ENCODE measurements around the gene KLK14. TPM values are rescaled to one million over a fixed set of nuclear protein-coding genes. Genes with fewer than 3 reads are reported as not detected.

Gene KLK14
- total and polyA plus RNA-seq, 8 donors: 0.20 to 0.77 (median 0.32) TPM; not detected in 3

- Histone ChIP-seq H3K9me3 (no peaks in the 10 kb centered on the region), H3K4me1 (peaks cover 9 to 18% (median 18%) of the 10 kb centered on the region in 3 donors), H3K27me3 (no peaks in the 10 kb centered on the region), H3K36me3 (no peaks in the 10 kb centered on the region), H3K4me3 (no peak overlapping the region), H3K27ac (no peak overlapping the region)
- DNase-seq: no peak
- no peak for FAIRE-seq
- WGBS, 2 donors: 86 to 92% methylated on average over 49 of the region's 49 CpGs
- ATAC-seq: no peak
- no peak for TF ChIP-seq CTCF (IDR thresholded peaks at IDR 0.05)
- intact Hi-C loops (cut with DNase I): no loop called here
Measured at GRCh38 chr19:51103926-51104341, 21.2 kb upstream of the KLK14 start.

- DNase-seq: no peak
- Histone ChIP-seq H3K27ac (no peak overlapping the region), H3K9me3 (no peaks in the 10 kb centered on the region), H3K36me3 (no peaks in the 10 kb centered on the region), H3K4me1 (peaks cover 9 to 18% (median 15%) of the 10 kb centered on the region in 3 donors), H3K27me3 (no peaks in the 10 kb centered on the region), H3K4me3 (no peak overlapping the region)
- no peak for ATAC-seq
- FAIRE-seq: no peak
- TF ChIP-seq CTCF (IDR thresholded peaks at IDR 0.05): no peak
- 87 to 90% methylated on average over 7 of the region's 7 CpGs for WGBS, 2 donors
- intact Hi-C loops (cut with DNase I): no loop called here
Measured at GRCh38 chr19:51102991-51103390, 20.3 kb upstream of the KLK14 start.

- peak in 1 of 6 donors; percentile 35 for DNase-seq
- Histone ChIP-seq H3K4me1 (peaks cover 7 to 12% (median 7%) of the 10 kb centered on the region in 3 donors), H3K27ac (no peak overlapping the region), H3K4me3 (no peak overlapping the region), H3K9me3 (no peaks in the 10 kb centered on the region), H3K36me3 (no peaks in the 10 kb centered on the region), H3K27me3 (no peaks in the 10 kb centered on the region)
- FAIRE-seq: no peak
- 23% methylated on average over 5 of the region's 5 CpGs for WGBS, 2 donors
- intact Hi-C loops (cut with DNase I): no loop called here
- ATAC-seq: peak in 3 of 4 donors; percentile 32 to 68 (median 59)
- no peak for TF ChIP-seq CTCF (IDR thresholded peaks at IDR 0.05)
Measured at GRCh38 chr19:51101171-51101865, 18.6 kb upstream of the KLK14 start.

- Histone ChIP-seq H3K9me3 (no peaks in the 10 kb centered on the region), H3K36me3 (no peaks in the 10 kb centered on the region), H3K4me1 (peaks cover 7 to 12% (median 7%) of the 10 kb centered on the region in 3 donors), H3K27ac (no peak overlapping the region), H3K4me3 (no peak overlapping the region), H3K27me3 (no peaks in the 10 kb centered on the region)
- FAIRE-seq (no peak), DNase-seq (no peak), ATAC-seq (no peak)
- no peak for TF ChIP-seq CTCF (IDR thresholded peaks at IDR 0.05)
- intact Hi-C loops (cut with DNase I): no loop called here
- 46 to 50% methylated on average over 3 of the region's 3 CpGs for WGBS, 2 donors
Measured at GRCh38 chr19:51100601-51101000, 17.9 kb upstream of the KLK14 start.

GRCh38 chr19:51099047-51099382 is 16.3 kb upstream of the KLK14 start:
- WGBS, 2 donors: 85 to 87% methylated on average over 22 of the region's 22 CpGs

More at GRCh38 chr19:51099047-51099382, 16.3 kb upstream of the KLK14 start:
- Histone ChIP-seq H3K36me3 (no peaks in the 10 kb centered on the region), H3K9me3 (no peaks in the 10 kb centered on the region), H3K27me3 (no peaks in the 10 kb centered on the region), H3K4me3 (no peak overlapping the region), H3K4me1 (peaks cover 7 to 12% (median 7%) of the 10 kb centered on the region in 3 donors), H3K27ac (no peak overlapping the region)
- no peak for TF ChIP-seq CTCF (IDR thresholded peaks at IDR 0.05)
- no peak for ATAC-seq
- no peak for FAIRE-seq
- no peak for DNase-seq
- intact Hi-C loops (cut with DNase I): no loop called here
